Measurements from ENCODE around the gene SMIM5. TPM values are rescaled to one million over a fixed set of nuclear protein-coding genes. Genes with fewer than 3 reads are reported as not detected.

Gene SMIM5
- total and polyA plus RNA-seq, 2 of the 13 experiments (the other 11 are each of a cell fraction or from before 2014, with no cell fraction given): not detected

GRCh38 chr17:75645889-75646637 lies 12.8 kb downstream of the SMIM5 start (continued):
- TF ChIP-seq AHDC1 (CRISPR knock-in tag; IDR thresholded peaks at IDR 0.05; ENCODE audit: borderline replicate concordance) (peak; percentile 55; the same call in 1 of the 2 replicates), ZFP36 (IDR thresholded peaks at IDR 0.05; ENCODE audit: borderline replicate concordance, low read depth, low read length, partially characterized antibody) (no peak), ARID2 (CRISPR knock-in tag; IDR thresholded peaks at IDR 0.05; ENCODE audit: borderline replicate concordance) (no peak), SRSF9 (IDR thresholded peaks at IDR 0.05; ENCODE audit: borderline replicate concordance, insufficient read depth, low read depth, low read length, poor library complexity, severe bottlenecking) (no peak), ZNF460 (CRISPR knock-in tag; IDR thresholded peaks at IDR 0.05; ENCODE audit: borderline replicate concordance) (no peak), RORA (CRISPR knock-in tag; IDR thresholded peaks at IDR 0.05) (no peak), ZNF256 (CRISPR knock-in tag; conservative IDR thresholded peaks at IDR 0.05) (no peak; the same call in 1 of the 2 replicates), PHF21A (CRISPR knock-in tag; IDR thresholded peaks at IDR 0.05) (peak; percentile 91), CSRNP2 (CRISPR knock-in tag; conservative IDR thresholded peaks at IDR 0.05; ENCODE audit: low read depth) (no peak), ZNF580 (CRISPR knock-in tag; IDR thresholded peaks at IDR 0.05; ENCODE audit: borderline replicate concordance, low read depth) (peak; percentile 71; the same call in 1 of the 2 replicates), MED13 (CRISPR knock-in tag; IDR thresholded peaks at IDR 0.05) (no peak), MTA1 (CRISPR knock-in tag; IDR thresholded peaks at IDR 0.05; ENCODE audit: borderline replicate concordance) (no peak; the same call in 1 of the 2 replicates), FIP1L1 (IDR thresholded peaks at IDR 0.05; ENCODE audit: borderline replicate concordance, insufficient read depth, low read depth, low read length) (no peak; the same call in 1 of the 2 replicates), IKZF4 (CRISPR knock-in tag; IDR thresholded peaks at IDR 0.05; ENCODE audit: borderline replicate concordance, low read depth, not compliant biosample characterization) (no peak), RFX1 (IDR thresholded peaks at IDR 0.05) (peak; percentile 87), PAWR (CRISPR knock-in tag; IDR thresholded peaks at IDR 0.05; ENCODE audit: borderline replicate concordance) (no peak), KDM2A (CRISPR knock-in tag; IDR thresholded peaks at IDR 0.05; ENCODE audit: borderline replicate concordance, low read depth) (peak; percentile 74), ZBTB39 (CRISPR knock-in tag; IDR thresholded peaks at IDR 0.05) (no peak)

All from HepG2 (cell line).